Measurements from ENCODE around the gene E4F1. TPM values are rescaled to one million over a fixed set of nuclear protein-coding genes. Genes with fewer than 3 reads are reported as not detected.

Gene E4F1
- total and polyA plus RNA-seq, 2 of the 13 experiments (the other 11 are each of a cell fraction or from before 2014, with no cell fraction given): 13.8 to 19.5 TPM

GRCh38 chr16:2226245-2226793, 2.9 kb downstream of the E4F1 start (continued):
- no peak for TF ChIP-seq ZNF543 (CRISPR knock-in tag; IDR thresholded peaks at IDR 0.05)
- peak; percentile 81 for TF ChIP-seq FOXP4 (CRISPR knock-in tag; IDR thresholded peaks at IDR 0.05)
- TF ChIP-seq ZEB1 (IDR thresholded peaks at IDR 0.05; ENCODE audit: insufficient replicate concordance, low read depth): no peak
- no peak; the same call in 1 of the 2 replicates for TF ChIP-seq POLR2AphosphoS2 (IDR thresholded peaks at IDR 0.05; ENCODE audit: low read depth, low read length)
- TF ChIP-seq AHR (CRISPR knock-in tag; IDR thresholded peaks at IDR 0.05): no peak
- TF ChIP-seq ZBTB26 (CRISPR knock-in tag; IDR thresholded peaks at IDR 0.05; ENCODE audit: borderline replicate concordance): no peak
- no peak for TF ChIP-seq SP4 (CRISPR knock-in tag; IDR thresholded peaks at IDR 0.05)
- 0 out of 2 replicates have a peak, but pooled peaks have one; percentile 9 for TF ChIP-seq ZFP91 (CRISPR knock-in tag; IDR thresholded peaks at IDR 0.05; ENCODE audit: borderline replicate concordance)
- no peak for TF ChIP-seq SMAD9 (CRISPR knock-in tag; IDR thresholded peaks at IDR 0.05)
- no peak for TF ChIP-seq PRDM4 (CRISPR knock-in tag; IDR thresholded peaks at IDR 0.05; ENCODE audit: borderline replicate concordance)
- TF ChIP-seq BORCS8-MEF2B (CRISPR knock-in tag; IDR thresholded peaks at IDR 0.05): no peak
- no peak for TF ChIP-seq ZNF7 (CRISPR knock-in tag; IDR thresholded peaks at IDR 0.05)
- no peak for TF ChIP-seq GRHL1 (CRISPR knock-in tag; conservative IDR thresholded peaks at IDR 0.05)
- peak; percentile 36 for TF ChIP-seq MED1 (CRISPR knock-in tag; IDR thresholded peaks at IDR 0.05)
- no peak for TF ChIP-seq MEF2D (CRISPR knock-in tag; IDR thresholded peaks at IDR 0.05)
- TF ChIP-seq RAD51 (IDR thresholded peaks at IDR 0.05; ENCODE audit: borderline replicate concordance): no peak
- TF ChIP-seq RFX3 (CRISPR knock-in tag; IDR thresholded peaks at IDR 0.05): no peak
- TF ChIP-seq ZMYM2 (CRISPR knock-in tag; IDR thresholded peaks at IDR 0.05): 0 out of 2 replicates have a peak, but pooled peaks have one; percentile 37
- no peak for TF ChIP-seq ZFAT (CRISPR knock-in tag; conservative IDR thresholded peaks at IDR 0.05)
- peak; percentile 37 for TF ChIP-seq YY1 (IDR thresholded peaks at IDR 0.05; ENCODE audit: insufficient read depth, insufficient replicate concordance, low read depth, low read length)
- peak; percentile 44; the same call in 1 of the 2 replicates for TF ChIP-seq HNRNPL (IDR thresholded peaks at IDR 0.05; ENCODE audit: low read depth, low read length)
- TF ChIP-seq CENPT (CRISPR knock-in tag; IDR thresholded peaks at IDR 0.05; ENCODE audit: low read depth): no peak
